Measurements from ENCODE around the gene GRID2.

GRID2 gene

GRCh38 chr4:93747220-93747619 is 1443.5 kb downstream of the GRID2 start:
- H3K4me1 Mint-ChIP-seq: no peaks in the 10 kb centered on the region
- H3K36me3 Mint-ChIP-seq: no peaks in the 10 kb centered on the region
- H3K27ac Mint-ChIP-seq: no peak overlapping the region
- no peak overlapping the region for H3K4me3 Mint-ChIP-seq
- no peaks in the 10 kb centered on the region for H3K9me3 Mint-ChIP-seq
- DNase-seq: no peak
- CTCF ChIA-PET: no interaction called here
- no peaks in the 10 kb centered on the region for H3K27me3 Mint-ChIP-seq

GRCh38 chr4:93748373-93749291 is 1444.9 kb downstream of the GRID2 start:
- DNase-seq: no peak
- H3K9me3 Mint-ChIP-seq: no peaks in the 10 kb centered on the region
- no peak overlapping the region for H3K27ac Mint-ChIP-seq
- CTCF ChIA-PET: no interaction called here
- H3K27me3 Mint-ChIP-seq: no peaks in the 10 kb centered on the region
- no peak overlapping the region for H3K4me3 Mint-ChIP-seq
- H3K36me3 Mint-ChIP-seq: no peaks in the 10 kb centered on the region
- no peaks in the 10 kb centered on the region for H3K4me1 Mint-ChIP-seq

- Mint-ChIP-seq H3K4me1 (no peaks in the 10 kb centered on the region), H3K4me3 (no peak overlapping the region), H3K27ac (no peak overlapping the region), H3K27me3 (no peaks in the 10 kb centered on the region), H3K9me3 (no peaks in the 10 kb centered on the region), H3K36me3 (no peaks in the 10 kb centered on the region)
- CTCF ChIA-PET: no interaction called here
- DNase-seq: no peak
These were observed 1445.6 kb downstream of the GRID2 start for GRCh38 chr4:93749292-93749761.

- H3K4me1 Mint-ChIP-seq: no peaks in the 10 kb centered on the region
- no peak overlapping the region for H3K27ac Mint-ChIP-seq
- no peaks in the 10 kb centered on the region for H3K36me3 Mint-ChIP-seq
- no peaks in the 10 kb centered on the region for H3K9me3 Mint-ChIP-seq
- no peaks in the 10 kb centered on the region for H3K27me3 Mint-ChIP-seq
- DNase-seq: no peak
- H3K4me3 Mint-ChIP-seq: no peak overlapping the region
- CTCF ChIA-PET: no interaction called here
These were observed 1447.6 kb downstream of the GRID2 start for GRCh38 chr4:93751411-93751810.

- DNase-seq: no peak
- H3K27me3 Mint-ChIP-seq: no peaks in the 10 kb centered on the region
- H3K4me3 Mint-ChIP-seq: no peak overlapping the region
- H3K27ac Mint-ChIP-seq: no peak overlapping the region
- CTCF ChIA-PET: no interaction called here
- no peaks in the 10 kb centered on the region for H3K36me3 Mint-ChIP-seq
- H3K9me3 Mint-ChIP-seq: no peaks in the 10 kb centered on the region
- H3K4me1 Mint-ChIP-seq: no peaks in the 10 kb centered on the region
These were observed 1452.3 kb downstream of the GRID2 start for GRCh38 chr4:93756101-93756500.

GRCh38 chr4:93759506-93759905 is 1455.7 kb downstream of the GRID2 start:
- H3K27me3 Mint-ChIP-seq: no peaks in the 10 kb centered on the region
- H3K4me3 Mint-ChIP-seq: no peak overlapping the region
- H3K4me1 Mint-ChIP-seq: no peaks in the 10 kb centered on the region
- H3K9me3 Mint-ChIP-seq: no peaks in the 10 kb centered on the region
- DNase-seq: no peak
- H3K36me3 Mint-ChIP-seq: no peaks in the 10 kb centered on the region
- H3K27ac Mint-ChIP-seq: no peak overlapping the region
- CTCF ChIA-PET: no interaction called here

GRCh38 chr4:93760284-93760683 is 1456.5 kb downstream of the GRID2 start:
- DNase-seq: no peak
- no peak overlapping the region for H3K4me3 Mint-ChIP-seq
- H3K9me3 Mint-ChIP-seq: no peaks in the 10 kb centered on the region
- no peaks in the 10 kb centered on the region for H3K27me3 Mint-ChIP-seq
- no peaks in the 10 kb centered on the region for H3K36me3 Mint-ChIP-seq
- CTCF ChIA-PET: no interaction called here
- H3K27ac Mint-ChIP-seq: no peak overlapping the region
- no peaks in the 10 kb centered on the region for H3K4me1 Mint-ChIP-seq

- H3K4me3 Mint-ChIP-seq: no peak overlapping the region
- no peaks in the 10 kb centered on the region for H3K27me3 Mint-ChIP-seq
- CTCF ChIA-PET: no interaction called here
- H3K4me1 Mint-ChIP-seq: no peaks in the 10 kb centered on the region
- H3K27ac Mint-ChIP-seq: no peak overlapping the region
- DNase-seq: no peak
- H3K36me3 Mint-ChIP-seq: no peaks in the 10 kb centered on the region
- no peaks in the 10 kb centered on the region for H3K9me3 Mint-ChIP-seq
These were observed 1457.5 kb downstream of the GRID2 start for GRCh38 chr4:93761286-93761685.

GRCh38 chr4:93764639-93765246 is 1461.0 kb downstream of the GRID2 start:
- CTCF ChIA-PET: no interaction called here
- DNase-seq: no peak

GRCh38 chr4:93767917-93768316 is 1464.2 kb downstream of the GRID2 start:
- Mint-ChIP-seq H3K4me1 (no peaks in the 10 kb centered on the region), H3K27ac (no peak overlapping the region), H3K4me3 (no peak overlapping the region), H3K27me3 (no peaks in the 10 kb centered on the region), H3K9me3 (no peaks in the 10 kb centered on the region), H3K36me3 (no peaks in the 10 kb centered on the region)
- no peak for DNase-seq
- CTCF ChIA-PET: no interaction called here

More at GRCh38 chr4:93764639-93765246, 1461.0 kb downstream of the GRID2 start:
- Mint-ChIP-seq H3K27ac (no peak overlapping the region), H3K4me1 (no peaks in the 10 kb centered on the region), H3K36me3 (no peaks in the 10 kb centered on the region), H3K27me3 (no peaks in the 10 kb centered on the region), H3K9me3 (no peaks in the 10 kb centered on the region), H3K4me3 (no peak overlapping the region)

GRCh38 chr4:93770201-93770600 is 1466.4 kb downstream of the GRID2 start:
- Mint-ChIP-seq H3K27ac (no peak overlapping the region), H3K27me3 (no peaks in the 10 kb centered on the region), H3K36me3 (no peaks in the 10 kb centered on the region), H3K4me1 (no peaks in the 10 kb centered on the region), H3K9me3 (no peaks in the 10 kb centered on the region), H3K4me3 (no peak overlapping the region)
- DNase-seq: no peak
- CTCF ChIA-PET: no interaction called here

- Mint-ChIP-seq H3K27me3 (no peaks in the 10 kb centered on the region), H3K36me3 (no peaks in the 10 kb centered on the region), H3K9me3 (no peaks in the 10 kb centered on the region), H3K4me1 (no peaks in the 10 kb centered on the region), H3K27ac (no peak overlapping the region), H3K4me3 (no peak overlapping the region)
- CTCF ChIA-PET: no interaction called here
- no peak for DNase-seq
These were observed 1468.1 kb downstream of the GRID2 start for GRCh38 chr4:93771640-93772411.

GRCh38 chr4:93772858-93773257 is 1469.1 kb downstream of the GRID2 start:
- Mint-ChIP-seq H3K9me3 (no peaks in the 10 kb centered on the region), H3K27me3 (no peaks in the 10 kb centered on the region), H3K27ac (no peak overlapping the region), H3K36me3 (no peaks in the 10 kb centered on the region), H3K4me3 (no peak overlapping the region), H3K4me1 (no peaks in the 10 kb centered on the region)
- DNase-seq: no peak
- CTCF ChIA-PET: no interaction called here

GRCh38 chr4:93775551-93775950 is 1471.8 kb downstream of the GRID2 start:
- Mint-ChIP-seq H3K9me3 (no peaks in the 10 kb centered on the region), H3K27ac (no peak overlapping the region), H3K4me1 (no peaks in the 10 kb centered on the region), H3K4me3 (no peak overlapping the region), H3K36me3 (no peaks in the 10 kb centered on the region), H3K27me3 (no peaks in the 10 kb centered on the region)
- DNase-seq: no peak
- CTCF ChIA-PET: no interaction called here
